Measurements from ENCODE around the gene TBX5. TPM values are rescaled to one million over a fixed set of nuclear protein-coding genes. Genes with fewer than 3 reads are reported as not detected.

Gene TBX5
- total RNA-seq, 1 donor from 2014 or later = not detected

DNA sequence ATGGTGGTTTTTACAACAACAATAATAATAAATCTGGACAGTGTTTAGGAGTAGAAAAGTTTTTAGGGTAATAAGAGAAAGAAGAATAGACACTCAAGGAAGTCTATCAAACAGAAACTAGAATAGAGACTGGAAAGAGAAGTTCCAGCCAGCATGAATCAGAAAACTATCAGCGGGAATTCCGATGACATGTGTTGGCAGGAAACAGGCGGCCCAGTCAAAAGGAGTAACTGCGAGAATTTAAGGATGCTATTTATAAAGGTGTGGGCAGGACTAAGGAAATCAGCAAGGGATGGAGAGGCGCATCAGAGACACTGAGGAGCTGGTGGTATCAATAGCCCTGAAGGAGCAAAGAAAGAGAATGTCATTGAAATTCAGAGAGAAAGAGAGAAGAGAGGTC lies 89.9 kb downstream of the TBX5 start:
- DNase-seq = no peak

DNA sequence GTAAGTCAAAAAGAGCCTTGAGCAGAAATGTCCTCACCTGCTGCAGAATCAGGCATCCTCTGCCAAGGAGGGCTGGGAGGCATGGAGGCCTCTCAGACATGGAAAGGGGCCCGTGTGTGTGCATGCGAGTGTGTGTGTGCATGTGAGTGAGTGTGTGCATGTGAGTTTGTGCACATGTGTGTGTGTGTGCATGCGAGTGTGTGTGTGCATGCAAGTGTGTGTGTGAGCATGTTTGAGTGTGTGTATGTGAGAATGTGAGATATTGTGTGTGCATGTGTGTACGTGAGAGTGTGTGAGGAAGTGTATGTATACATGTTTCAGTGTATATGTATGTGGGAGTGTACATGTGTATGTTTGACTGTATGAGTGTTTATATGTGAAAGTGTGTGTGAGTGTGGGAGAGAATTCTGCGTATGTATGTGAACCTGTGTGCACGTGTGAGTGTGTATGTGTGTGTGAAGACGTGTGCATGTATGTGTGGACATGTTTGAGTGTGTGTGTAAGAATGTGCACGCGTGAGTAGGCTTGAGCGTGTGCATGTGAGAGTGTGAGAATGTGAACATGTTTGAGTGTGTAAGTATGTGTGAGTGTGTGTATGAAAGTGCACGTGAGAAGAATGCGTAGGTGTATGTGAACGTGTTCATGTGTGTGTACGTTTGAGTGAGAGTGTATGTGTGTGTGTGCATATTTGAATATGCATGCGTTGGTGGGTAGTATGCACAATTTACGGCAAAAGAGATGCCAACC lies 90.8 kb downstream of the TBX5 start:
- no peak for DNase-seq

- no peak for DNase-seq
These were observed 91.5 kb downstream of the TBX5 start for GRCh38 chr12:114314403-114314802.

- DNase-seq = no peak
These were observed 92.0 kb downstream of the TBX5 start for GRCh38 chr12:114313910-114314309.

GRCh38 chr12:114311974-114312373 lies 94.0 kb downstream of the TBX5 start:
- DNase-seq = no peak

DNA sequence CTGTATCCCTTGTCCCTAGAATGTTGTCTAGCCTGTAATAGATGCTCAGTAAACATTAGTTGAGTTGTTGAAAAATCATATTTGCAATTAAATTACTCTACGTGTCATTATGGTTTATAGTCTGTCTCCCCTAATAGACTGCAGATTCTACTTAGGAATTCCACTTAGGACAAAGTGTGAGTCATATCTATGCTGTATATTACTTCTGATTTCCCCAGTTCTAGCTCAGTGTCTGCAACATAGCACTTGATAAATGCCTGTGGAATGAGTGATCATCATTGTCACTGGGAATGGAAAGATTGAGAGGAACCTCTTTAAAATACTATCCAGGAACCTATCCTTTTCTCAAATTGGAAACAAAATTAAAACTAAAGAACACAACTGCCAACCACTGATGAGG lies 99.3 kb downstream of the TBX5 start:
- DNase-seq = no peak

DNA sequence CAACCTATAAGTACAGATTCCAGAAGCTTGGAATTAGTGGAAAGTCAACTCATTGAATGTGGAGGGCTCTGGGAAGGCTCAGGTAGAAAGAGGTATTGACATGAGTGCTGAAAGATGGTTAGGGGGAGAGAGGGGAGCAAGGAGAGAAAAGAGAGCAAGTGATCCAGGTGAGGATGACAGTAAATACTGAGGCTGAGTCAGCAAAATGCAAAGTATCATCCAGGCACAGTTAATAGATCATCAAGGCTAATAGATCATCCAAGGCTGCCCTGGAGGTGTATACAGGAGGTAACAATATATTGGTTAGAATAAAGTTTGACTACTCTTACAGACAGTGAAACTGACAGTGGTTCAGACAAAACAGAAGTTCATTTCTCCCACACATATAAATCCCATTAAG lies 100.5 kb downstream of the TBX5 start:
- DNase-seq = no peak
